HepG2 (cell line): Measurements from ENCODE around the gene CEP68. TPM values are rescaled to one million over a fixed set of nuclear protein-coding genes. Genes with fewer than 3 reads are reported as not detected.

Source experiments
- CBX2 ChIP-seq, 2 experiments: fragments of 200-600 bp in 1 of 2; sonication (generic); formaldehyde crosslinking in 1 of 2; IDR thresholded peaks; 2 replicates each; pipeline versions ENCODE4 v1.7.0 to v1.8.1; 2018 to 2022; ENCODE audit warnings: low read depth in 2 of 2, low read length in 1 of 2, mild to moderate bottlenecking in 1 of 2, missing genetic modification reagents in 1 of 2
- DZIP1 ChIP-seq: sonication (generic); formaldehyde crosslinking; IDR thresholded peaks from 2 replicates; pipeline ENCODE4 v1.5.0; 2020; ENCODE audit warnings: mild to moderate bottlenecking, missing genetic modification reagents
- KAT7 ChIP-seq: IDR thresholded peaks from 2 replicates; pipeline ENCODE4 v1.6.1; 2018; ENCODE audit warnings: borderline replicate concordance, missing compliant biosample characterization
- KLF9 ChIP-seq: IDR thresholded peaks from 2 replicates; pipeline ENCODE4 v1.6.1; 2016; ENCODE audit warnings: low read depth
- NAIF1 ChIP-seq: sonication (generic); formaldehyde crosslinking; IDR thresholded peaks from 2 replicates; pipeline ENCODE4 v1.5.0; 2020; ENCODE audit warnings: mild to moderate bottlenecking, missing genetic modification reagents, borderline replicate concordance
- REPIN1 ChIP-seq: sonication (generic); formaldehyde crosslinking; IDR thresholded peaks from 2 replicates; pipeline ENCODE4 v1.8.0; 2022; ENCODE audit warnings: missing genetic modification reagents, low read depth, mild to moderate bottlenecking, borderline replicate concordance
- SMYD3 ChIP-seq: sonication (generic); formaldehyde crosslinking; IDR thresholded peaks from 2 replicates; pipeline ENCODE4 v1.8.1; 2023; ENCODE audit warnings: mild to moderate bottlenecking, missing genetic modification reagents
- SRSF9 ChIP-seq: fragments of 200-400 bp; formaldehyde crosslinking; IDR thresholded peaks from 2 replicates; pipeline ENCODE4 v1.6.1; 2018; ENCODE audit warnings: borderline replicate concordance, mild to moderate bottlenecking, low read depth, low read length; ENCODE audit not compliant: insufficient read depth, poor library complexity, severe bottlenecking
- ZBTB2 ChIP-seq: sonication (generic); formaldehyde crosslinking; IDR thresholded peaks from 2 replicates; pipeline ENCODE4 v1.8.0; 2022; ENCODE audit warnings: low read depth, missing genetic modification reagents
- ZFP41 ChIP-seq: sonication (generic); formaldehyde crosslinking; IDR thresholded peaks from 2 replicates; pipeline ENCODE4 v1.4.0; 2020; ENCODE audit warnings: mild to moderate bottlenecking, missing genetic modification reagents, borderline replicate concordance
- ZKSCAN8 ChIP-seq: IDR thresholded peaks from 2 replicates; pipeline ENCODE4 v1.6.1; 2016; ENCODE audit warnings: borderline replicate concordance, missing genetic modification reagents, missing compliant biosample characterization
- ZNF234 ChIP-seq: sonication (generic); formaldehyde crosslinking; conservative IDR thresholded peaks from 2 replicates; pipeline ENCODE4 v1.5.1; 2020; ENCODE audit warnings: mild to moderate bottlenecking, missing genetic modification reagents
- ZNF512B ChIP-seq: sonication (generic); formaldehyde crosslinking; IDR thresholded peaks from 2 replicates; pipeline ENCODE4 v1.5.1; 2020; ENCODE audit warnings: missing genetic modification reagents, mild to moderate bottlenecking, borderline replicate concordance
- ZNF891 ChIP-seq: sonication (generic); formaldehyde crosslinking; IDR thresholded peaks from 2 replicates; pipeline ENCODE4 v1.5.0; 2020; ENCODE audit warnings: mild to moderate bottlenecking, missing genetic modification reagents
- polyA plus RNA-seq, 8 experiments: library from polyadenylated mRNA; depleted of rRNA in 3 of 8; stranded (reverse) in 7 of 8; unstranded in 1 of 8; fragments of >200 nt; fragmentation: Illumina TruSeq in 4 of 8; extraction: Trizol in 4 of 8; gene quantifications; 2 replicates each; pipeline versions ENCODE4 v1.2.1 to v1.2.3, GENCODE V29; 2011 to 2016; ENCODE audit warnings: low read depth in 4 of 8, missing spikeins in 1 of 8, mixed read lengths in 1 of 8; ENCODE audit not compliant: insufficient read depth in 1 of 8
- total RNA-seq, 5 experiments: library from RNA; depleted of rRNA; stranded (reverse); fragments of >200 nt; fragmentation: Illumina TruSeq; extraction: Trizol; gene quantifications; 2 replicates each; pipeline ENCODE4 v1.2.3, GENCODE V29; 2016; ENCODE audit warnings: low read depth in 1 of 5
- TF ChIP-seq, protein P1 (sequence below): sonication (generic); formaldehyde crosslinking; IDR thresholded peaks from 2 replicates; pipeline ENCODE4 v1.5.0; 2020; ENCODE audit warnings: missing genetic modification reagents, mild to moderate bottlenecking, borderline replicate concordance
- TF ChIP-seq, protein P2 (sequence below): sonication (generic); formaldehyde crosslinking; IDR thresholded peaks from 2 replicates; pipeline ENCODE4 v1.8.1; 2023; ENCODE audit warnings: mild to moderate bottlenecking, inconsistent platforms, moderate library complexity, missing genetic modification reagents, borderline replicate concordance

CEP68 gene
- total and polyA plus RNA-seq, 2 of the 13 experiments (the other 11 are each of a cell fraction or from before 2014, with no cell fraction given) = 5.7 to 9.3 TPM

DNA sequence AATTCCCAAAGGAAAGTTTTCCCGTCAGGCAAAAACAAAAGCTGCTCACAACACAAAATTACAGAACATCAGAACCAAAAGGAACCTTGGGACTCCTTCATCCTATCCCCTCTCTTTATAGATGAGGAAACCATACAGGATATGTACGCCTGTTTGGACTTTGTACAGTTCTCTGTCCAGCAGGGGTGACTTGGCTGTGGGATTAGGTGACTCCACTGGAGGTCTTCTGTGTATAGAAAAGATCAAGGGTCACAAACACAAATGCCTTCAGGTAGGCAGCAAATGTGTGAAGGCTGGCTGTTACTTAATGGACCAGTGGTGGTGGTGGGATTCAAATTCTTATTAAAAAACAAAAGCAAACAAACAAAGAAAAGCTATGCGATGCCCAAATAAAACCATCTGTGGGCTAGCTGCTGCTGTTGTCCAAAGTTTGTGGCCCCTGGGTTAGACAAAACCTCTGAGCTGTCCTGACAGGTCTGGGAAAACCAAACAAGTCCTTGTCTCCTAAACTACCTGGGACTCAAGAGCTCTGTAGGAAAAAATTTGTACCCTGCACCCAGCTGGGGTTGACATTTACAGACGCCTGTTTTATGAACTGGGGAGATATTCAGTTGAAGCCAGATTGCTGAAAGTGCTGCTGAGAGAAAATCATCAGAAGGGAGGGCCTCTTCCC, 1.3 kb upstream of the CEP68 start (continued):
- TF ChIP-seq ZBTB2 (no peak), KLF9 (CRISPR knock-in tag) (no peak), ZNF234 (no peak), REPIN1 (no peak), KAT7 (no peak), SRSF9 (no peak), ZNF512B (CRISPR knock-in tag) (no peak), DZIP1 (CRISPR knock-in tag) (no peak), CBX2 (IDR thresholded peaks at IDR 0.05; ENCODE audit: low read depth, low read length) (no peak), CBX2 (CRISPR knock-in tag; IDR thresholded peaks at IDR 0.05; ENCODE audit: low read depth) (no peak), ZFP41 (CRISPR knock-in tag) (0 out of 2 replicates have a peak, but pooled peaks have one; percentile 13), ZKSCAN8 (no peak), SMYD3 (CRISPR knock-in tag) (no peak), NAIF1 (CRISPR knock-in tag) (peak; percentile 68; the same call in 1 of the 2 replicates), ZNF891 (CRISPR knock-in tag) (no peak)
- TF ChIP-seq, protein P1, sequence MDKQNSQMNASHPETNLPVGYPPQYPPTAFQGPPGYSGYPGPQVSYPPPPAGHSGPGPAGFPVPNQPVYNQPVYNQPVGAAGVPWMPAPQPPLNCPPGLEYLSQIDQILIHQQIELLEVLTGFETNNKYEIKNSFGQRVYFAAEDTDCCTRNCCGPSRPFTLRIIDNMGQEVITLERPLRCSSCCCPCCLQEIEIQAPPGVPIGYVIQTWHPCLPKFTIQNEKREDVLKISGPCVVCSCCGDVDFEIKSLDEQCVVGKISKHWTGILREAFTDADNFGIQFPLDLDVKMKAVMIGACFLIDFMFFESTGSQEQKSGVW (CRISPR knock-in tag) = no peak
- TF ChIP-seq, protein P2, sequence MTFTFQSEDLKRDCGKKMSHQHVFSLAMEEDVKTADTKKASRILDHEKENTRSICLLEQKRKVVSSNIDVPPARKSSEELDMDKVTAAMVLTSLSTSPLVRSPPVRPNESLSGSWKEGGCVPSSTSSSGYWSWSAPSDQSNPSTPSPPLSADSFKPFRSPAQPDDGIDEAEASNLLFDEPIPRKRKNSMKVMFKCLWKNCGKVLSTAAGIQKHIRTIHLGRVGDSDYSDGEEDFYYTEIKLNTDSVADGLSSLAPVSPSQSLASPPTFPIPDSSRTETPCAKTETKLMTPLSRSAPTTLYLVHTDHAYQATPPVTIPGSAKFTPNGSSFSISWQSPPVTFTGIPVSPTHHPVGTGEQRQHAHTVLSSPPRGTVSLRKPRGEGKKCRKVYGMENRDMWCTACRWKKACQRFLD = no peak
